B cell (primary cell): ENCODE measurements around the gene TPST2.

Experiments used
- EZH2 ChIP-seq: IDR thresholded peaks from 2 replicates; pipeline ENCODE4 v1.6.1; 2012; ENCODE audit warnings: borderline replicate concordance, low read depth, mild to moderate bottlenecking, moderate library complexity, low read length; ENCODE audit not compliant: insufficient read depth, poor library complexity, severe bottlenecking
- TF ChIP-seq, protein P1 (sequence below): fragments of 200-600 bp; IDR thresholded peaks from one replicate; pipeline ENCODE4 v1.8.0; 2022; ENCODE audit warnings: antibody characterized with exemption, mild to moderate bottlenecking

- TF ChIP-seq, protein P1, sequence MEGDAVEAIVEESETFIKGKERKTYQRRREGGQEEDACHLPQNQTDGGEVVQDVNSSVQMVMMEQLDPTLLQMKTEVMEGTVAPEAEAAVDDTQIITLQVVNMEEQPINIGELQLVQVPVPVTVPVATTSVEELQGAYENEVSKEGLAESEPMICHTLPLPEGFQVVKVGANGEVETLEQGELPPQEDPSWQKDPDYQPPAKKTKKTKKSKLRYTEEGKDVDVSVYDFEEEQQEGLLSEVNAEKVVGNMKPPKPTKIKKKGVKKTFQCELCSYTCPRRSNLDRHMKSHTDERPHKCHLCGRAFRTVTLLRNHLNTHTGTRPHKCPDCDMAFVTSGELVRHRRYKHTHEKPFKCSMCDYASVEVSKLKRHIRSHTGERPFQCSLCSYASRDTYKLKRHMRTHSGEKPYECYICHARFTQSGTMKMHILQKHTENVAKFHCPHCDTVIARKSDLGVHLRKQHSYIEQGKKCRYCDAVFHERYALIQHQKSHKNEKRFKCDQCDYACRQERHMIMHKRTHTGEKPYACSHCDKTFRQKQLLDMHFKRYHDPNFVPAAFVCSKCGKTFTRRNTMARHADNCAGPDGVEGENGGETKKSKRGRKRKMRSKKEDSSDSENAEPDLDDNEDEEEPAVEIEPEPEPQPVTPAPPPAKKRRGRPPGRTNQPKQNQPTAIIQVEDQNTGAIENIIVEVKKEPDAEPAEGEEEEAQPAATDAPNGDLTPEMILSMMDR: no peak
- no peak for TF ChIP-seq EZH2
Measured at GRCh38 chr22:26483043-26483438, 106.9 kb downstream of the TPST2 start.
